ENCODE measurements around the gene ABHD14A.

The ABHD14A gene

DNA sequence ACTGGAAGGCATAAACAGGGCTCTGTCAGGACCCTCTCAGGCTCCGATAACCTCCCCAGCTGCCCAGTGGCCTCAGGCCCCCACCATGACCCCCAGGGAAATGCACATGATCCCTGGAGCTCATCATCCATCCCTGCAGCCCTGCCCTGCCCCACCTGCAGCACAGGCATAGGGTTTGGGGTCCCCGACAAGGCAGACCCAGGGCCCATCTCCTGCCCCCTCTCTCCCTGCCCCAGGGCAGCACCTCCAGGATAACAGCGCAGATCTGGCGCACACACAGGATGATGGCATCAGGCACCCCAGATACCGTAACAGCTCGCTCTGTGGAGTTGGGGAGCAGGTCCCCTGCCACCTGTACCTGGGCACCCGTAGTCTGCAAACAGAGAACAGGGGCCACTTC lies 15.2 kb upstream of the ABHD14A start:
- no peaks in the 10 kb centered on the region for H3K36me3 ChIP-seq (replicated peaks; ENCODE audit: insufficient read depth, low read length)
- H3K9ac ChIP-seq (ENCODE audit: low read length) = no peak overlapping the region
- no peaks in the 10 kb centered on the region for H3K79me2 ChIP-seq (ENCODE audit: low read length)
- no peaks in the 10 kb centered on the region for H3F3A ChIP-seq (ENCODE audit: insufficient read depth, low read length)
- H3K4me2 ChIP-seq (ENCODE audit: low read depth, low read length) = no peak overlapping the region
- H3K27me3 ChIP-seq (replicated peaks; ENCODE audit: insufficient read depth, low read length) = peaks cover 7% of the 10 kb centered on the region; the same call in 1 of the 2 replicates
- no peak overlapping the region for H2AFZ ChIP-seq (ENCODE audit: low read length)
- no peak for DNase-seq
- H3K4me1 ChIP-seq (ENCODE audit: low read length) = no peaks in the 10 kb centered on the region
- H3K9me3 ChIP-seq (replicated peaks; ENCODE audit: insufficient read depth, low read length) = no peaks in the 10 kb centered on the region
- no peaks in the 10 kb centered on the region for H3K9me2 ChIP-seq (replicated peaks; ENCODE audit: insufficient read depth, low read length)
- TF ChIP-seq EZH2phosphoT487 (IDR thresholded peaks at IDR 0.05; ENCODE audit: low read length) (no peak), EZH2 (optimal IDR thresholded peaks at IDR 0.05; ENCODE audit: low read depth, low read length) (no peak)
- TF ChIP-seq, protein P1, sequence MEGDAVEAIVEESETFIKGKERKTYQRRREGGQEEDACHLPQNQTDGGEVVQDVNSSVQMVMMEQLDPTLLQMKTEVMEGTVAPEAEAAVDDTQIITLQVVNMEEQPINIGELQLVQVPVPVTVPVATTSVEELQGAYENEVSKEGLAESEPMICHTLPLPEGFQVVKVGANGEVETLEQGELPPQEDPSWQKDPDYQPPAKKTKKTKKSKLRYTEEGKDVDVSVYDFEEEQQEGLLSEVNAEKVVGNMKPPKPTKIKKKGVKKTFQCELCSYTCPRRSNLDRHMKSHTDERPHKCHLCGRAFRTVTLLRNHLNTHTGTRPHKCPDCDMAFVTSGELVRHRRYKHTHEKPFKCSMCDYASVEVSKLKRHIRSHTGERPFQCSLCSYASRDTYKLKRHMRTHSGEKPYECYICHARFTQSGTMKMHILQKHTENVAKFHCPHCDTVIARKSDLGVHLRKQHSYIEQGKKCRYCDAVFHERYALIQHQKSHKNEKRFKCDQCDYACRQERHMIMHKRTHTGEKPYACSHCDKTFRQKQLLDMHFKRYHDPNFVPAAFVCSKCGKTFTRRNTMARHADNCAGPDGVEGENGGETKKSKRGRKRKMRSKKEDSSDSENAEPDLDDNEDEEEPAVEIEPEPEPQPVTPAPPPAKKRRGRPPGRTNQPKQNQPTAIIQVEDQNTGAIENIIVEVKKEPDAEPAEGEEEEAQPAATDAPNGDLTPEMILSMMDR (IDR thresholded peaks at IDR 0.05; ENCODE audit: low read length) = no peak
- no peak overlapping the region for H3K27ac ChIP-seq (ENCODE audit: low read length)
- H4K20me1 ChIP-seq (ENCODE audit: insufficient read depth, low read length) = no peaks in the 10 kb centered on the region
- no peak overlapping the region for H3K4me3 ChIP-seq (ENCODE audit: low read length)

DNA sequence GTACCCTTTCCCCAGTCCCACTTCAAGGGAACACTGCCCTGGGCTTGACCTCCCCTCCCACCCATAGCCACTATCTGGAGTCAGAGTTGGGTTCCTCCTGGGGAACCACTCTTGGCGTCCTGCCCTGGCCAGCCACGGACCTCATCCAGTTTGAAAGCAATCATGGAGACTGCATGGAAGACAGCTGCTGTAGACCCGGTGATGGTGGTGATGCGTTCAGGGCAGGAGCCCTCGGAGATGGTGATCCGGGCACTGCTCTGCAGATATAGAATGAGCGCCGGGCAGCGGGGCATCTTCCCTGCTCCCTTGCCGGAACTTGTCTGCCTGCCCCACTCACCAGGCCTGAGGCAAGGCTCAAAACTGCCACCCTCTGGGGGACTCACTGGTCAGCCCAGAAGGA lies 14.5 kb upstream of the ABHD14A start:
- Histone ChIP-seq H3K9ac (ENCODE audit: low read length) (no peak overlapping the region), H3K4me3 (ENCODE audit: low read length) (no peak overlapping the region), H3K27ac (ENCODE audit: low read length) (no peak overlapping the region), H3K9me2 (replicated peaks; ENCODE audit: insufficient read depth, low read length) (no peaks in the 10 kb centered on the region), H2AFZ (ENCODE audit: low read length) (no peak overlapping the region), H3K9me3 (replicated peaks; ENCODE audit: insufficient read depth, low read length) (no peaks in the 10 kb centered on the region), H4K20me1 (ENCODE audit: insufficient read depth, low read length) (no peaks in the 10 kb centered on the region), H3K79me2 (ENCODE audit: low read length) (no peaks in the 10 kb centered on the region), H3K27me3 (replicated peaks; ENCODE audit: insufficient read depth, low read length) (0 out of 2 replicates have a peak, but pooled peaks cover under 1% of the 10 kb centered on the region), H3F3A (ENCODE audit: insufficient read depth, low read length) (no peaks in the 10 kb centered on the region), H3K36me3 (replicated peaks; ENCODE audit: insufficient read depth, low read length) (no peaks in the 10 kb centered on the region), H3K4me1 (ENCODE audit: low read length) (no peaks in the 10 kb centered on the region), H3K4me2 (ENCODE audit: low read depth, low read length) (no peak overlapping the region)
- TF ChIP-seq, protein P1 (IDR thresholded peaks at IDR 0.05; ENCODE audit: low read length) = no peak
- TF ChIP-seq EZH2phosphoT487 (IDR thresholded peaks at IDR 0.05; ENCODE audit: low read length) (no peak), EZH2 (optimal IDR thresholded peaks at IDR 0.05; ENCODE audit: low read depth, low read length) (no peak)
- no peak for DNase-seq

DNA sequence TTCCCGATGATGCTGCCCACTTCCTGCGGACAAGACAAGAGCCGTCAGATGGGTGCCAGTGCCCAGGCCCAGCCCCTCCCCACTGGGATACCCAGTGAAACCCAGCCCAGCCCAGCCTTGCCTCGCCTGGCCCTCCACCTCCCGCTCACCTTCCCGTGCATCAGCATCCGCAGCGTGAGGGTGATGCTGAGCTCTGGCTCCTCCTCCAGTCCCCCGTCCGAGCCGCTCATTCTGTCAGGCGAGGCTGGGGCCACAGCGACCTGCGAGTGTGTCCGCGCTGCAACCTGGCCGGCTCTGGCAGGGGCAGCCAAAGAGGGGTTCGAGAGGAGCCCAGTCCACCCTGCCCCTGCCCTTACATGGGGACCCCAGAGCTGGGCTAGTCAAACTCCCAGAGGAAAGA lies 13.9 kb upstream of the ABHD14A start:
- no peak overlapping the region for H3K27ac ChIP-seq (ENCODE audit: low read length)
- TF ChIP-seq, protein P1 (IDR thresholded peaks at IDR 0.05; ENCODE audit: low read length) = no peak
- no peak for TF ChIP-seq EZH2 (optimal IDR thresholded peaks at IDR 0.05; ENCODE audit: low read depth, low read length)
- no peak for TF ChIP-seq EZH2phosphoT487 (IDR thresholded peaks at IDR 0.05; ENCODE audit: low read length)
- no peak overlapping the region for H2AFZ ChIP-seq (ENCODE audit: low read length)
- H3K9me2 ChIP-seq (replicated peaks; ENCODE audit: insufficient read depth, low read length) = no peaks in the 10 kb centered on the region
- H3K9me3 ChIP-seq (replicated peaks; ENCODE audit: insufficient read depth, low read length) = no peaks in the 10 kb centered on the region
- no peak overlapping the region for H3K9ac ChIP-seq (ENCODE audit: low read length)
- H3K79me2 ChIP-seq (ENCODE audit: low read length) = no peaks in the 10 kb centered on the region
- no peaks in the 10 kb centered on the region for H4K20me1 ChIP-seq (ENCODE audit: insufficient read depth, low read length)
- no peak overlapping the region for H3K4me2 ChIP-seq (ENCODE audit: low read depth, low read length)
- no peak for DNase-seq
- H3K4me1 ChIP-seq (ENCODE audit: low read length) = no peaks in the 10 kb centered on the region
- H3K4me3 ChIP-seq (ENCODE audit: low read length) = no peak overlapping the region
- no peaks in the 10 kb centered on the region for H3K27me3 ChIP-seq (replicated peaks; ENCODE audit: insufficient read depth, low read length)
- no peaks in the 10 kb centered on the region for H3F3A ChIP-seq (ENCODE audit: insufficient read depth, low read length)
- no peaks in the 10 kb centered on the region for H3K36me3 ChIP-seq (replicated peaks; ENCODE audit: insufficient read depth, low read length)

Measured in MM.1S (cell line).